HepG2 (cell line): Measurements from ENCODE around the gene ATOSB. TPM values are rescaled to one million over a fixed set of nuclear protein-coding genes. Genes with fewer than 3 reads are reported as not detected.

ENCODE experiments used
- ATAC-seq: fragments of 200-7000 bp; cut with Tn5 transposase; 3 replicates; pipeline ENCODE4 v1.9.1; 2020; ENCODE audit warnings: mild to moderate bottlenecking, moderate library complexity
- BruUV-seq: library from RNA; stranded (reverse); fragments of 400-500 nt; replicated peaks from 2 replicates; lab custom pipeline; 2021; lab: Mats Ljungman, UMichigan
- CTCF ChIA-PET: fragments of 300-600 bp; formaldehyde crosslinking; extraction: SDS; loops from one replicate; lab custom pipeline; 2021; ENCODE audit warnings: low total read pairs, inconsistent platforms, low intra/inter-chr PET ratio; lab: Yijun Ruan, JAX
- POLR2A ChIA-PET: fragments of 350-600 bp; sonication (Branson Sonifier 250); formaldehyde crosslinking; loops from one replicate; lab custom pipeline; 2020; ENCODE audit warnings: antibody characterized with exemption, inconsistent platforms; lab: Yijun Ruan, JAX
- DNase-seq: peaks from one replicate; pipeline ENCODE4 v3.0.0-alpha.2; 2015; ENCODE audit warnings: low spot score
- FAIRE-seq: peaks from 3 replicates; lab custom pipeline; 2011; peaks lifted over from hg19 to GRCh38; lab: Jason Lieb, UNC
- H2AFZ ChIP-seq: one replicate; pipeline ENCODE4 v1.6.1; 2011; ENCODE audit warnings: low read length, inconsistent platforms
- H3K27ac ChIP-seq: fragments of 300-600 bp; 3 replicates; pipeline ENCODE4 v1.8.0; 2011; ENCODE audit warnings: mixed run types, mild to moderate bottlenecking, mixed read lengths, low read length, inconsistent platforms; ENCODE audit not compliant: insufficient read depth; ENCODE audit errors: extremely low read length
- H3K27me3 ChIP-seq, 2 experiments: fragments of 200-600 bp in 1 of 2; 2 replicates in 1 of 2; 3 replicates in 1 of 2; pipeline versions ENCODE4 v1.6.0 to v1.8.0; 2011; ENCODE audit warnings: low read length in 2 of 2, mild to moderate bottlenecking in 2 of 2, moderate library complexity in 2 of 2, inconsistent platforms in 1 of 2; ENCODE audit not compliant: insufficient read depth in 2 of 2, control insufficient read depth in 1 of 2
- H3K36me3 ChIP-seq, 2 experiments: fragments of 200-600 bp in 1 of 2; replicated peaks in 1 of 2; 2 replicates in 1 of 2; 3 replicates in 1 of 2; pipeline versions ENCODE4 v1.5.1 to v1.8.0; 2011; ENCODE audit warnings: low read length in 2 of 2, inconsistent platforms in 1 of 2; ENCODE audit not compliant: insufficient read depth in 2 of 2, control insufficient read depth in 1 of 2
- H3K4me1 ChIP-seq: 2 replicates; pipeline ENCODE4 v1.5.1; 2012; ENCODE audit warnings: low read length, inconsistent platforms; ENCODE audit not compliant: insufficient read depth
- H3K4me2 ChIP-seq: 2 replicates; pipeline ENCODE4 v1.6.0; 2011; ENCODE audit warnings: low read depth, low read length, inconsistent platforms
- H3K4me3 ChIP-seq, 3 experiments: fragments of 200-600 bp in 1 of 3; sonication (generic), shearing (Covaris generic) in 1 of 3; replicated peaks in 1 of 3; 2 replicates each; pipeline ENCODE4 v1.5.1; 2011 to 2016; ENCODE audit warnings: low read length in 3 of 3, inconsistent platforms in 2 of 3, low read depth in 2 of 3, mild to moderate bottlenecking in 2 of 3, control low read depth in 1 of 3, mixed read lengths in 1 of 3; ENCODE audit not compliant: insufficient read depth in 1 of 3
- H3K79me2 ChIP-seq: one replicate; pipeline ENCODE4 v1.6.1; 2011; ENCODE audit warnings: low read length, inconsistent platforms; ENCODE audit not compliant: insufficient read depth
- H3K9ac ChIP-seq: 2 replicates; pipeline ENCODE4 v1.6.0; 2011; ENCODE audit warnings: mild to moderate bottlenecking, low read depth, low read length, inconsistent platforms; ENCODE audit not compliant: insufficient read depth
- H3K9me3 ChIP-seq: 2 replicates; pipeline ENCODE4 v1.5.1; 2012; ENCODE audit warnings: mild to moderate bottlenecking, low read length
- H4K20me1 ChIP-seq: 2 replicates; pipeline ENCODE4 v1.6.0; 2011; ENCODE audit warnings: inconsistent platforms, mild to moderate bottlenecking, low read length, moderate library complexity; ENCODE audit not compliant: insufficient read depth
- NRL ChIP-seq: sonication (generic); formaldehyde crosslinking; IDR thresholded peaks from 2 replicates; pipeline ENCODE4 v1.5.0; 2020; ENCODE audit warnings: missing genetic modification reagents, mild to moderate bottlenecking, moderate library complexity, borderline replicate concordance
- POLR2A ChIP-seq, 2 experiments: IDR thresholded peaks; 2 replicates each; pipeline ENCODE4 v1.6.1; 2011; ENCODE audit warnings: low read depth in 2 of 2, low read length in 2 of 2, mild to moderate bottlenecking in 1 of 2, moderate library complexity in 1 of 2; ENCODE audit not compliant: insufficient read depth in 1 of 2
- POLR2AphosphoS2 ChIP-seq: IDR thresholded peaks from 2 replicates; pipeline ENCODE4 v1.6.1; 2011; ENCODE audit warnings: low read depth, low read length, improper control_type of control experiment
- SMYD3 ChIP-seq: sonication (generic); formaldehyde crosslinking; IDR thresholded peaks from 2 replicates; pipeline ENCODE4 v1.8.1; 2023; ENCODE audit warnings: mild to moderate bottlenecking, missing genetic modification reagents
- THAP11 ChIP-seq: IDR thresholded peaks from 2 replicates; pipeline ENCODE4 v1.6.1; 2016; ENCODE audit warnings: missing biosample characterization, missing genetic modification reagents
- WIZ ChIP-seq: sonication (generic); formaldehyde crosslinking; IDR thresholded peaks from 2 replicates; pipeline ENCODE4 v1.5.1; 2020; ENCODE audit warnings: mild to moderate bottlenecking, missing genetic modification reagents
- ZBTB42 ChIP-seq: sonication (generic); formaldehyde crosslinking; IDR thresholded peaks from 2 replicates; pipeline ENCODE4 v1.5.0; 2020; ENCODE audit warnings: mild to moderate bottlenecking, missing genetic modification reagents
- ZNF460 ChIP-seq: sonication (generic); formaldehyde crosslinking; IDR thresholded peaks from 2 replicates; pipeline ENCODE4 v1.5.1; 2020; ENCODE audit warnings: missing genetic modification reagents, mild to moderate bottlenecking, borderline replicate concordance
- ZNF629 ChIP-seq: sonication (generic); formaldehyde crosslinking; conservative IDR thresholded peaks from 2 replicates; pipeline ENCODE4 v1.5.0; 2020; ENCODE audit warnings: missing genetic modification reagents
- ZSCAN22 ChIP-seq: sonication (generic); formaldehyde crosslinking; IDR thresholded peaks from 2 replicates; pipeline ENCODE4 v1.4.0; 2020; ENCODE audit warnings: mild to moderate bottlenecking, missing genetic modification reagents
- WGBS: methylation state at CpG from one replicate; pipeline ENCODE4 v1.1.6; 2017; ENCODE audit warnings: low lambda C conversion rate; 5-methylcytosine and 5-hydroxymethylcytosine counted together
- in situ Hi-C: cut with HindIII; loops from 2 replicates; pipeline ENCODE4 v1.10.0; 2017; ENCODE audit warnings: low pct_unique_long_range_greater_than_20kb; ENCODE audit not compliant: extremely low pct_ligation_motif_present
- intact Hi-C: fragments of 100-400 bp; cut with micrococcal nuclease; formaldehyde crosslinking; loops from one replicate; pipeline ENCODE4 v1.10.0; 2022; ENCODE audit not compliant: unreplicated experiment
- polyA plus RNA-seq, 8 experiments: library from polyadenylated mRNA; depleted of rRNA in 3 of 8; stranded (reverse) in 7 of 8; unstranded in 1 of 8; fragments of >200 nt; fragmentation: Illumina TruSeq in 4 of 8; extraction: Trizol in 4 of 8; gene quantifications; 2 replicates each; pipeline versions ENCODE4 v1.2.1 to v1.2.3, GENCODE V29; 2011 to 2016; ENCODE audit warnings: low read depth in 4 of 8, missing spikeins in 1 of 8, mixed read lengths in 1 of 8; ENCODE audit not compliant: insufficient read depth in 1 of 8
- total RNA-seq, 5 experiments: library from RNA; depleted of rRNA; stranded (reverse); fragments of >200 nt; fragmentation: Illumina TruSeq; extraction: Trizol; gene quantifications; 2 replicates each; pipeline ENCODE4 v1.2.3, GENCODE V29; 2016; ENCODE audit warnings: low read depth in 1 of 5
- TF ChIP-seq, protein P1 (sequence below): sonication (generic); formaldehyde crosslinking; IDR thresholded peaks from 2 replicates; pipeline ENCODE4 v1.4.0; 2020; ENCODE audit warnings: missing genetic modification reagents
- TF ChIP-seq, protein P2 (sequence below): IDR thresholded peaks from 2 replicates; pipeline ENCODE4 v1.4.0; 2020; ENCODE audit warnings: mild to moderate bottlenecking, missing genetic modification reagents

Gene ATOSB
- total and polyA plus RNA-seq, 2 of the 13 experiments (the other 11 are each of a cell fraction or from before 2014, with no cell fraction given): 1.9 to 6.4 TPM

DNA sequence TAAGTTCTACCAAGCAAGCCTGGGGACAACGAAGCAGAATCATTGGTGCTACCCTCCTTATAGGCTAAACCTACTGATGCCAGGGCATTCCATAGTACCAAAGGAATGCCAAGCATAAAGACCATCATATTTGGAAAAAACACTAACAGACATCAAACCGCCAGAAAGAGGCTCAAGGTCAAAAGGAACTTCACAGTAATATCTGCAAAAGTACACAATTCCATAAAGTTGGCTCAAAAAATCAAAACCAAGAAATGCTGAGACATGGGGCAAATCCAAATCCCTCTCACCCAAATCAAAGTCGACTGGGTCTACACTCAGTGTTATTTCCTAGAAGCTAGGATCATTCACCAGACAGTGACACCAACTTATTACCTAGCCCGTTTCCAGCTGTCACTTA lies 46.6 kb downstream of the ATOSB start:
- ATAC-seq (no peak), DNase-seq (no peak), FAIRE-seq (no peak)
- intact Hi-C loops (no loop called here), in situ Hi-C loops (no loop called here)
- peak in 1 of 2 experiments; percentile 61; a peak in 2 of 4 replicates for TF ChIP-seq POLR2A (IDR thresholded peaks at IDR 0.05; ENCODE audit: insufficient read depth in 1 of 2, low read depth in 2 of 2, low read length in 2 of 2)
- TF ChIP-seq ZBTB42 (CRISPR knock-in tag): no peak
- peak; percentile 54; the same call in 1 of the 2 replicates for TF ChIP-seq POLR2AphosphoS2
- TF ChIP-seq NRL (CRISPR knock-in tag): no peak
- no peak for TF ChIP-seq ZSCAN22 (CRISPR knock-in tag)
- H3K79me2 ChIP-seq: peaks cover 53% of the 10 kb centered on the region
- peaks cover 37% of the 10 kb centered on the region for H3K4me1 ChIP-seq
- H3K36me3 ChIP-seq: peaks cover 25 to 51% of the 10 kb centered on the region in 2 experiments
- peaks cover 41% of the 10 kb centered on the region for H4K20me1 ChIP-seq
- no peaks in the 10 kb centered on the region; a peak in 1 of 5 replicates for H3K27me3 ChIP-seq
- no peak overlapping the region for H2AFZ ChIP-seq
- no peak overlapping the region for H3K27ac ChIP-seq
- peak overlapping the region; percentile 55 for H3K4me2 ChIP-seq
- WGBS: 89% methylated on average over 4 of the region's 4 CpGs
- H3K4me3 ChIP-seq: no peak overlapping the region; a peak in 1 of 6 replicates
- POLR2A ChIA-PET: interaction anchor here (0.7 to 3.2 kb wide), 2 partner anchors 9 to 11 kb away, joined by 3 to 23 read pairs; partner anchors contain the start of gene FANCG
- CTCF ChIA-PET: no interaction called here
- H3K9me3 ChIP-seq: no peaks in the 10 kb centered on the region
- no TSS peak for BruUV-seq
- H3K9ac ChIP-seq: no peak overlapping the region

- FAIRE-seq (no peak), ATAC-seq (no peak)
- H3K79me2 ChIP-seq: peaks cover 53% of the 10 kb centered on the region
- TF ChIP-seq, protein P1, sequence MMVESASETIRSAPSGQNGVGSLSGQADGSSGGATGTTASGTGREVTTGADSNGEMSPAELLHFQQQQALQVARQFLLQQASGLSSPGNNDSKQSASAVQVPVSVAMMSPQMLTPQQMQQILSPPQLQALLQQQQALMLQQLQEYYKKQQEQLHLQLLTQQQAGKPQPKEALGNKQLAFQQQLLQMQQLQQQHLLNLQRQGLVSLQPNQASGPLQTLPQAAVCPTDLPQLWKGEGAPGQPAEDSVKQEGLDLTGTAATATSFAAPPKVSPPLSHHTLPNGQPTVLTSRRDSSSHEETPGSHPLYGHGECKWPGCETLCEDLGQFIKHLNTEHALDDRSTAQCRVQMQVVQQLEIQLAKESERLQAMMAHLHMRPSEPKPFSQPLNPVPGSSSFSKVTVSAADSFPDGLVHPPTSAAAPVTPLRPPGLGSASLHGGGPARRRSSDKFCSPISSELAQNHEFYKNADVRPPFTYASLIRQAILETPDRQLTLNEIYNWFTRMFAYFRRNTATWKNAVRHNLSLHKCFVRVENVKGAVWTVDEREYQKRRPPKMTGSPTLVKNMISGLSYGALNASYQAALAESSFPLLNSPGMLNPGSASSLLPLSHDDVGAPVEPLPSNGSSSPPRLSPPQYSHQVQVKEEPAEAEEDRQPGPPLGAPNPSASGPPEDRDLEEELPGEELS (CRISPR knock-in tag): no peak
- TF ChIP-seq, protein P2, sequence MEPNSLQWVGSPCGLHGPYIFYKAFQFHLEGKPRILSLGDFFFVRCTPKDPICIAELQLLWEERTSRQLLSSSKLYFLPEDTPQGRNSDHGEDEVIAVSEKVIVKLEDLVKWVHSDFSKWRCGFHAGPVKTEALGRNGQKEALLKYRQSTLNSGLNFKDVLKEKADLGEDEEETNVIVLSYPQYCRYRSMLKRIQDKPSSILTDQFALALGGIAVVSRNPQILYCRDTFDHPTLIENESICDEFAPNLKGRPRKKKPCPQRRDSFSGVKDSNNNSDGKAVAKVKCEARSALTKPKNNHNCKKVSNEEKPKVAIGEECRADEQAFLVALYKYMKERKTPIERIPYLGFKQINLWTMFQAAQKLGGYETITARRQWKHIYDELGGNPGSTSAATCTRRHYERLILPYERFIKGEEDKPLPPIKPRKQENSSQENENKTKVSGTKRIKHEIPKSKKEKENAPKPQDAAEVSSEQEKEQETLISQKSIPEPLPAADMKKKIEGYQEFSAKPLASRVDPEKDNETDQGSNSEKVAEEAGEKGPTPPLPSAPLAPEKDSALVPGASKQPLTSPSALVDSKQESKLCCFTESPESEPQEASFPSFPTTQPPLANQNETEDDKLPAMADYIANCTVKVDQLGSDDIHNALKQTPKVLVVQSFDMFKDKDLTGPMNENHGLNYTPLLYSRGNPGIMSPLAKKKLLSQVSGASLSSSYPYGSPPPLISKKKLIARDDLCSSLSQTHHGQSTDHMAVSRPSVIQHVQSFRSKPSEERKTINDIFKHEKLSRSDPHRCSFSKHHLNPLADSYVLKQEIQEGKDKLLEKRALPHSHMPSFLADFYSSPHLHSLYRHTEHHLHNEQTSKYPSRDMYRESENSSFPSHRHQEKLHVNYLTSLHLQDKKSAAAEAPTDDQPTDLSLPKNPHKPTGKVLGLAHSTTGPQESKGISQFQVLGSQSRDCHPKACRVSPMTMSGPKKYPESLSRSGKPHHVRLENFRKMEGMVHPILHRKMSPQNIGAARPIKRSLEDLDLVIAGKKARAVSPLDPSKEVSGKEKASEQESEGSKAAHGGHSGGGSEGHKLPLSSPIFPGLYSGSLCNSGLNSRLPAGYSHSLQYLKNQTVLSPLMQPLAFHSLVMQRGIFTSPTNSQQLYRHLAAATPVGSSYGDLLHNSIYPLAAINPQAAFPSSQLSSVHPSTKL (CRISPR knock-in tag): no peak
- no peak for TF ChIP-seq THAP11 (CRISPR knock-in tag)
- no peak for TF ChIP-seq ZNF460 (CRISPR knock-in tag)
- no peak for TF ChIP-seq WIZ (CRISPR knock-in tag)
- TF ChIP-seq ZNF629 (CRISPR knock-in tag): no peak
- no peak for TF ChIP-seq SMYD3 (CRISPR knock-in tag)
- TF ChIP-seq, all 625 proteins: peak for 0
- H3K4me2 ChIP-seq: no peak overlapping the region
- no TSS peak for BruUV-seq
- WGBS: 92% methylated on average over 1 of the region's 1 CpG
- in situ Hi-C loops (no loop called here), intact Hi-C loops (no loop called here)
- ChIA-PET CTCF (no interaction called here), POLR2A (no interaction called here)
- peaks cover 29% of the 10 kb centered on the region for H3K4me1 ChIP-seq
- no peak for DNase-seq
- H4K20me1 ChIP-seq: peaks cover 41% of the 10 kb centered on the region
- no peak overlapping the region for H3K4me3 ChIP-seq
- no peak overlapping the region for H3K27ac ChIP-seq
- no peak overlapping the region for H3K9ac ChIP-seq
- peaks cover 40 to 71% of the 10 kb centered on the region in 2 experiments for H3K36me3 ChIP-seq
- H2AFZ ChIP-seq: no peak overlapping the region
- H3K27me3 ChIP-seq: no peaks in the 10 kb centered on the region; a peak in 1 of 5 replicates
- H3K9me3 ChIP-seq: no peaks in the 10 kb centered on the region
These were observed 48.6 kb downstream of the ATOSB start for GRCh38 chr9:35067056-35067455.
